GM19467 (cell line): ENCODE data around the gene ORAI1.

Experiments used
- ATAC-seq: cut with Tn5 transposase; IDR thresholded peaks from one replicate; pipeline ENCODE4 v1.9.1; 2021; ENCODE audit warnings: mild to moderate bottlenecking, moderate library complexity; ENCODE audit not compliant: unreplicated experiment

The ORAI1 gene

DNA sequence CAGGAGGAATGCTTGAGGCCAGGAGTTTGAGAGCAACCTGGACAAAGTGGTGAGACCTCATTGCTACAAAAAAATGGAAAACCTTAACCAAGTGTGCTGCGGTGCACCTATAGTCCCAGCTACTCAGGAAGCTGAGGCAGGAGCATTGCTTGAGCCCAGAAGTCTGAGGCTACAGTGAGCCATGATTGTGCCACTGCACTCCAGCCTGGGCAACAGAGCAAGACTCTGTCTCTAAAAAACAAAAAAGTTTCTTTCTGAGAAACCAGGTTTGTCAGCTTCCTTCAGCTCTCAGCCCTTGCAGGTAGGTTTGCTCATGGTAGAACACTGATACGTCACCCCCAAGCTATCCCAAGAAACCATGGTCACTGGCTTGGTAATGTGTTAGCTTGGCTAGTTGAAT is 63.1 kb downstream of the ORAI1 start:
- ATAC-seq, result no peak
